ENCODE data around the gene HNRNPA1. TPM values are rescaled to one million over a fixed set of nuclear protein-coding genes. Genes with fewer than 3 reads are reported as not detected.
"Not testable (repeated sequence)": the region's sequence is repeated elsewhere in the genome, so short reads cannot be mapped to it uniquely, and the experiment has no call there.

HNRNPA1 gene
- total RNA-seq, 1 experiment from 2014 or later, result 317 TPM

DNA sequence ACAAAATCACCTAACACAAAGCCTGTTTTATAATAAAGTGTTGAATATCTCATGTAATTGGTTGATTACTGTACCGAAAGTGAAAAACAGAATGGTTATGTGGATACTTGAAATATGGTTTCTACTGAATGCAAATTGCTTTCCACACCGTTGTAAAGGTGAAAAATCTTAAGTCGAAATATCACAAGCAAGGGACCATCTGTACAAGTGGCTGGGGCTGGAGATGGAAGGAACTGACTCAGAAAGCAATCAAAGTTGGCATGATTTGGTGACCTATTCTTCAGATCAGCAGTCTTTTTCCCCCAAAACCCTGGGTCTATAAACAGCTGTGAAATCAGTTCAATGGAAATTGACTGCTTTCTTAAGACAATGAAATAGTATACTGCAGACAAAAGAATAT, 4.2 kb upstream of the HNRNPA1 start:
- no peak for DNase-seq (ENCODE audit: low read depth)

DNA sequence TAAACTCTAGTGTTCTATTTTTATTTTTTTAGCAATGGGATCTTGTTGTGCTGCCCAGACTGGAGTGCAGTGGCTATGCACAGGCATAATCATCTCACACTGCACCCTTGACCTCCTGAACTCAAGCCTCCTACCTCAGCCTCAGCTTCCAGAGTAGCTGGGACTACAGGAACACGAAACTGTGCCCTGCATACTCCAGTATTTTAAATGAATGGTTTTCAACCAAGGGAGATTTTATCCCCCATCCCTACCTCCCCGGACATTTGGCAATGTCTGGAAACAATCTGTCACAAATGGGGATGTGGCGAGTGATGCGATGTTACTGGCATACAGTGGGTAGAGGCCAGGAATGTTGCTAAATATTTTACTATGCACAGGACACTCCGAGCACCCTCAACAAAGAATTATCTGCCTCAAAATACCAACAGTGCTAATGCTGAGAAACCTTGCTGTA, 2.7 kb upstream of the HNRNPA1 start:
- DNase-seq (ENCODE audit: low read depth), result peak; percentile 67

DNA sequence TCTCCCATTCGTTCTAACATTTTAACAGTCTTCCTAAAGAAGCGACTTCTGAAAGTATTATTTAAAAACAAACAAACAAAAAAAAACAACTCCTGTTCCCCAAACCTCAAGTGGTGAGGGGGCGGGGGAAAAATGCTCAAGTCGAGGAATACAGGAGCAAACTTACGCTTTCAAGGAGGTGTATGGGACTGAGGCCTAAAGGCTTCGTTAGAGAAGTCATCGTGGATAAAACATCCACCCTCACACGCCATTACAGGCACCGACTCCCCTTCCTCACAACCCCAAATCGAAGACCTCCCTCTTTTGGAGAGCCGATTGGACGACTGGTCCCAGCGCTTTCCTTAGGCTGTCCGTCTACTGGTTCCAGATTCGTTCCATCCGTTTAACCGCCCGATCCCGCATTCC, 1.3 kb upstream of the HNRNPA1 start:
- no peak for DNase-seq (ENCODE audit: low read depth)

DNA sequence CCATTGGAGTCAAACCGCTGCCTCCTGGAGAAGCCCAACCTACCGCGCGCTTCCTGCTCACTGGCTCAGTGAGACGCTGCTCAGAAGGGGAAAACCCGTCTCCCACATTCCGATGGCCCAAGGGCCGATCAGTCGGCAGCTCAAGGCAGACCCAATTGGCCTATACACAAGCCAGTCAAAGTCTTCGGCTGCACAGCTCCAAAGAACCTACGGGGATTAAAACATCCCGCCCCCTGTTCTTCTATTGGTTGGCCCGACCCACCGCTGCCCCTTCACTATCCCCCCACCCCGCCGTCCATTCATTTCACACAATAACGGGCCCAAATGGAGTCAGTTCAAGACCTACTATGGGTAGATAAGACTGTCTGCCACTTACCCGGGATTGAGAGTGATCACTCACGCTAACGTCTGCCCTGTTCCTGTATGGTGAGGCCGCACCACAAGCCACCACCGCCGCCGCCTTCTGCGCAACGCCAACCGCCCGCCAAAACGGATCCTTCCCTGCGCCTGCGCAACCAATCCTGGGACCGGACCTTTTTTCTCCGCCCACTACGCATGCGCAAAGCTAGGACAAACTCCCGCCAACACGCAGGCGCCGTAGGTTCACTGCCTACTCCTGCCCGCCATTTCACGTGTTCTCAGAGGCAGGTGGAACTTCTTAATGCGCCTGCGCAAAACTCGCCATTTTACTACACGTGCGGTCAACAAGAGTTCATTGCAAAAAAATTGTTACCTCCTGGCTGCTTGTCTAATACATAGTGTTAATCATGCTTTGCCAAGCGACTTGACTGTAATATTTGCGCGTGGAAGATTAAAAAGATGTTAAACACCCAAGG, 676 bp upstream of the HNRNPA1 start, which contains the start of gene CBX5:
TSS of gene CBX5 (minus strand) at position 491 of the 836 bp plus-strand sequence. CDS start 22,472 bp downstream, outside the sequence.
- DNase-seq (ENCODE audit: low read depth), result peak; percentile 100

DNA sequence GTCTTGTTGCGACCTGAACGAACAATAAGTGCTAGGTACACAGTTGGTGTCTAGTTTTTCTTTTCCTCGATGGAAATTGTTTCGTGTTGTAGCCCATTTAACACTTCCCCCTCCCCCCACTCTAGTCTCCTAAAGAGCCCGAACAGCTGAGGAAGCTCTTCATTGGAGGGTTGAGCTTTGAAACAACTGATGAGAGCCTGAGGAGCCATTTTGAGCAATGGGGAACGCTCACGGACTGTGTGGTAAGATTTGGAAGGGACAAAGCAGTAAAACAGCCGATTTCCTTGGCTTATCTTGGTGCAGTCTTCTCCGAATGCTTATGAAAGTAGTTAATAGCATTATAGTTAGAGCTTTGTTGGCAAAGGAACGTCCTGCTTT, 724 bp downstream of the HNRNPA1 start:
- DNase-seq (ENCODE audit: low read depth), result not testable (repeated sequence)

DNA sequence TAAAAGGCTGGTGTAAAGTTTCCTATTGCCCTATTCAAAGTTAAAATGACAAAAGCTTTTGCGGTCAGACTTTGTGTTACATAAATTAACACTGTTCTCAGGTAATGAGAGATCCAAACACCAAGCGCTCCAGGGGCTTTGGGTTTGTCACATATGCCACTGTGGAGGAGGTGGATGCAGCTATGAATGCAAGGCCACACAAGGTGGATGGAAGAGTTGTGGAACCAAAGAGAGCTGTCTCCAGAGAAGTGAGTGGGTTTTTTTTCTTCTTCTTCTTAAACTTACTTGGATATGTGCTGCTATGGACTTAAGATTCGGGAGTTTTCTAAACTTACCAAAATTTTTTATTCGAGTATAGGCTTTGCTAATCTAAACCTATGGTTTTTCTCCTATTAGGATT, 1.2 kb downstream of the HNRNPA1 start:
- not testable (repeated sequence) for DNase-seq (ENCODE audit: low read depth)

DNA sequence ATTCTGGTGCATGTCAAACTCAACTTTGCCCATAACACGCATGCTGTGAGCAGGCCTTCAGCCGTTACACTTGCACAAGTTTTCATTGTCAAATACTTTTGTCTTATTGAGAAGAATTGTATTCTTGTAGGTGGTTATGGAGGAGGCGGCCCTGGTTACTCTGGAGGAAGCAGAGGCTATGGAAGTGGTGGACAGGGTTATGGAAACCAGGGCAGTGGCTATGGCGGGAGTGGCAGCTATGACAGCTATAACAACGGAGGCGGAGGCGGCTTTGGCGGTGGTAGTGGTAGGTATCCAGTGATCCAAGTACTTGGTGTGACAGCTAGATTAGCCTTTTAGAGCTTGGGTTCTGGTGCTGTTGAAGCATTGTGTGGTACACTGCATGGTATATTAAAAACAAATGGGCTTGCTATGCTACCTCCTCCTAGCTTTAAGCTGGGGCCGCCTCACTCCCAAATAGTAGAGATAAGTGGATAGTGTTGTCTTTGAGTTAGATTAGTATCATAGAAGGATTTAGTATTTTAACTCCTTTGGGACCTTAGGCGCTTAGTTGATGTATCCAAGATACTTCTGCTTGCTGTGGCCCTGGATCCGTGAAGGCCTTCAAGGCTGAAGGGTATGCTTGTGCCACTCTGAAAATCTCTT, 2.5 kb downstream of the HNRNPA1 start:
- no peak for DNase-seq (ENCODE audit: low read depth)

DNA sequence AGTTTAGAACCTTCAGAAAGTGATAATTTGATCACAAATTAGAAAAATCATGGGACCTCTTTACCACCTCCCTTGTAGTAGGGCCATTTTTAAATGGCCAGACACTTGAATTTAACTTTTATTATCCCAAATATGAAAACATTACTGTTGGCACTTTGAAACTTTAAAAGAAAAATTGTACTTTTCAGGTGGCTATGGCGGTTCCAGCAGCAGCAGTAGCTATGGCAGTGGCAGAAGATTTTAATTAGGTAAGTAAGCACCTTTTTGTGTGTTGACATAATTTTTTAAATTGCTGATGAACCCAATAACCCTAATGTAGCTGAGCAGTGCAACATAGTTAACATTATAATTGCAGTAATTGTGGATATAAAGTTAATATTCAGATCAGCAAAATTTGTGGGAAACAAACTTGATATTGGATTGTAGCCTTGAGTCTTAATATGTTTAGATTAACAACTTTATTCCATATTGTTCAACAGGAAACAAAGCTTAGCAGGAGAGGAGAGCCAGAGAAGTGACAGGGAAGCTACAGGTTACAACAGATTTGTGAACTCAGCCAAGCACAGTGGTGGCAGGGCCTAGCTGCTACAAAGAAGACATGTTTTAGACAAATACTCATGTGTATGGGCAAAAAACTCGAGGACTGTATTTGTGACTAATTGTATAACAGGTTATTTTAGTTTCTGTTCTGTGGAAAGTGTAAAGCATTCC, 3.7 kb downstream of the HNRNPA1 start:
- not testable (repeated sequence) for DNase-seq (ENCODE audit: low read depth)

DNA sequence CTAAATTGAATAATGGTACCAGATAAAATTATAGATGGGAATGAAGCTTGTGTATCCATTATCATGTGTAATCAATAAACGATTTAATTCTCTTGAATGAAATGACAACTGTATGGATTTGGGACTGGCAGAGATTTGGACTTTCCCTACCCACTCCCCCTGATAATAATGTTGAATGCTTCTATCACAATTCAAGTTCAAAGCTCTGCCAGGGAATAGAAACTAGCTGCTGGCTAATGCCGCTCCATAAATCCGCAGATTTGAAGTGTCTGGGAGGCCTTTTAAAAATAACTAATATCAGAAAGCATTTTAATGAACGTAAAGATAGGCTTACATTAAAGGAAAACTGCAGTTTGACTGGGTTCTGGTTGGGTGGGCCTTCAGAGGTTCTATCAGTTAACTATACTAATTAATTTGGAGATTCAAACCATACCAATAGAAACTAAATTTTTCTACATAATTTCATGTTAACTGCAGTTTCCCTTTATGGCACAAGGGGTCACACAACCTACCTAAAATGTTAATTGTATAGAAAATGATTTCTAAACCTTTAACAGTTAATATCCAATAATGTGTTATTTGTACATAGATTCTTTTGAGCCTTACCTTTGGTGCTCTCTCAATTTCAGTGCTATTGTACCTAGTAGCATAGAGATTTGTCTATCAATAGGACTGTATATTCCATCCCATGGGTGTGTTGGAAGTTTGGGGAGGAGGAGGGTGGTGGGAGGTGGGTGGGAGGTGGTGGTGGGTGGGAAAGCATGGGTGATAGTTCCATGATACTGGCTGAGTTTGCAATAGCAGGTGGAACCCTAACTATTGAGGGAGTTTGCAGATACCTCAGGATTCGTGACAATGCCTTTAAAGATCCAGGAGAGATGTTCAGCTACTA, 4.9 kb downstream of the HNRNPA1 start:
- no peak for DNase-seq (ENCODE audit: low read depth)

DNA sequence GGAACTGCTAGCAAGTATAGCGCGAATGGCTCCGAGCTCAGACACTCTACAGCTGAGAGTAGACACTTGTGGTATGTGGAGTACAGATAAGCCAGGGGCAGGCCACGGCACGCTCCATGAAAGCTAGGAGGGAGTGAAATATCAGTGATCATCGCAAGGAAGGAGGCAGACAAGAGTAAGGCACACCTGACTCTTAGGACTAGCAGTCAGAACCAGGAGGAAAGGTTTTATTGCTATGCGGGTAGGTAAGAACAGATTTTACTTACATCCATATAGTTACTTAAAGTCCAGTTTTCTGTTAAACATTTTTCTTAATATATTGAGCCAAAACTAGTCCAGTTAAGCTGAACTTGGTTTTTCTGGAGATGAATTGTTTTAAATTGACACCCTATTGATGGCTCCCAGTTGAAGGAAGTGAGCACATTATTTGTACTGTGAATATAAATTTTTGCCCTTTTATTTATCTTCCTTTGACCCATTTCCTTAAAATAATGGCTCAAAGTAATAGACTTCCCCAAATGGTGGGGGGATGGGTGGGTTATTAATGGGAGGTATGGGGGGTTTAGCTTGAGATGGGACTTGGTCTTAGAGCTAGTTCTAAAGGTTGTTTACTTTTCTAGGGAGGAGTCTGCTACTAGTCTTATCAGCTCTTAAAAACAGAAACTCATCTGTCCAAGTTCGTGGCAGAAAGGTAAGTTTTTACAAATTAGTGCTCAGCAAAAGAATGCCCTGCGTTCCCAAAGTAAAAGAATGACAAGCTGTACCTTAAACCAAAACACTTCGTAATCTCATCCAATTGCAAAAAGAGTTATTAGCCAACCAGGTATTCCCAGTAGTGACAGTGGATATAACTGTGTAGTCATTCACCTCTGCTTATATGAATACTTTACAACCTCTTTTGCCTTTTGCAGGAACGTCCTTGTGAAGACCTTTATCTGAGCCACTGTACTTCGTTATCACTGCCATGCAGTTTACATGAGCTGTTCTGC, 5.8 kb downstream of the HNRNPA1 start:
- no peak for DNase-seq (ENCODE audit: low read depth)

DNA sequence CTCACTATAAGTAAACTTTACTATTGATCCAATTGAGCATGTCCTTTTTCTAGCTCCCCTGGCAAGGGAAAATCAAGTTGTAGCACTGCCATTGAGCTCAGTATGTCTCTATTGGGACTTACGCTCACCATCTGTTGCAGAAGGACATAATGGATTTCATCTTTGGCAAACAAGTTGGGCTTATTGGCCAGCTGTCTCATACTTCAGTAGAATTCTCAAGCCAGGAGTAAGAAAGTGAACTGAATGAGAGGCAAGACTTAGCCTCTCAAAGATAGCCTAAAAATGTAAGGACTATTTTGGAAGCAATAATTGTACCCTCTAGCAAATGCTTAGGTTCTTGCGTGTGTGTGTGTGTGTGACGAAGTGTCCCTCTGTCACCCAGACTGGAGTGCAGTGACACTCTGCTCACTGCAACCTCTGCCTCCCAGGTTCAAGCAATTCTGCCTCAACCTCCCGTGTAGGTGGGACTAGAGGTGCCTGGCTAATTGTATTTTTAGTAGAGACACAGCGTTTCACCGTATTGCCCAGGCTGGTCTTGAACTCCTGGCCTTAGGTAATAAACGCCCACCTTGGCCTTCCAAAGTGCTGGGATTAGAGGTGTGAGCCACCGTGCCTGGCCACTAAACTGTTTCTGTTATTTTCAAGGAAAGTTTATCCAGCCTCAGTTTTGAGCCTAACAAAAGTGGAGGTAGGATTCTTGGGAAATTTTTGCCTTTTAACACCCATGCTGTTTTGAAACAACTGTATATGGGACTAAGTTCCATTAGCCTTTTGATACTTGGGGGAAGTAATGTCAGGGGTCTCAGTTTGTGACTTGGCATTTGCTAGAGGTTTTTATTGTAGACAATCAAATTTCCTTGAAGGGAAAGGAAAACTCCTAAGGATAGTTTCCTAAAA, 7.0 kb downstream of the HNRNPA1 start:
- no peak for DNase-seq (ENCODE audit: low read depth)

DNA sequence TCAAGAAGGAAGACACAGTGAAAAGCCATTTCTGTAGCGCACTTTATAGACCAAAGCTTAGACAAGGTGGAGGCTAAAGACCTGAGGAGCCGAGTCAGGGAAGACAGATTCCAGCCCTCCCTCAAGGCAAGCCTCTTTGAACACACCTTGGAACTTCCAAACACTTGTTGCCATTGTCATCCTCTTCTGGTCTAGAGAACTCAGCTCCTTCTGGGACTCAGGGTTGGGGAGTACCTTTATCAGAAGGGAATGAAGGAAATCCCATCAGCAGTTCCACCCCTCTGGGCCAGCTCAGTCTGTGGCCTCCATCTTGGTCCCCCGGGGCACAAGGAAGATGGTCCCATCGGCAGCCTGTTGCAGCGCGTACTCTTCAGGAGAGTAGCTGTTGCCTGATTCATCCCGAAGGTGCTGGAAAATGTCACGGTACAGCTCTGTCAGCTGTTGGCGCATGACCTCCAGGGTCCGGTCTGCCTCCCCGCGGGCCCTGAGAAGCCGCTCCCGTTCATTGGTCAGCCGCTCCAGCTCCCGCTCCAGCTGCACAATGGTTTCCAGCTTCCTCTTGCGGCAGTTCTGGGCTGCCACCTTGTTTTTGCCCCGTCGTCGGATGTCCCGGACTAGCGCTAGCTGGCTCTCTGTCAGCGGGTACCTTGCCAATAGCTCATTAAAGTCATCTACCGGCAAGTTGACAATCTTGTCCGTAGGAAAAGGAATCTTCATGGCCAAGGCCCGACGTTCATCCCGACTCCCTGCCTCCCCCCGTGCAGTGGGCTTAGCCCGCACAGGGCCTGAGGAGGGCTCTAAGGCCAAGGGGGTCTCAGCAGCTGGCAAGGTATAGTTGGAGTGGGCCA, 11.8 kb downstream of the HNRNPA1 start:
- DNase-seq (ENCODE audit: low read depth), result no peak

DNA sequence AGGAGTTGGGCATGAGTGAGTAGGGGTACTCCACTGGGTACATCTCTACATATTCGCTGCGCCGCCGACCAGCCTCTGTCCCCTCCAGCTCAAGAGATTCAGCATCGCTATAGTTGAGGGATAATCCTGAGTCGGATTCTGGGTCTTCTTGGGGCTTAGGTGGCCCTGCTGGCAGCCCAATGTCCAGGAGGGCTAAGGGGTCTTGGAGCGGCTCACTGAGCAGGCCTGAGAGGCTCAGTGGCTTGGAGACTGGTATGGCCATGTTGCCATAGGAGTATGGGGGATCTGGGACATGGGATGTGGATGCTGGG, 12.4 kb downstream of the HNRNPA1 start:
- no peak for DNase-seq (ENCODE audit: low read depth)

DNA sequence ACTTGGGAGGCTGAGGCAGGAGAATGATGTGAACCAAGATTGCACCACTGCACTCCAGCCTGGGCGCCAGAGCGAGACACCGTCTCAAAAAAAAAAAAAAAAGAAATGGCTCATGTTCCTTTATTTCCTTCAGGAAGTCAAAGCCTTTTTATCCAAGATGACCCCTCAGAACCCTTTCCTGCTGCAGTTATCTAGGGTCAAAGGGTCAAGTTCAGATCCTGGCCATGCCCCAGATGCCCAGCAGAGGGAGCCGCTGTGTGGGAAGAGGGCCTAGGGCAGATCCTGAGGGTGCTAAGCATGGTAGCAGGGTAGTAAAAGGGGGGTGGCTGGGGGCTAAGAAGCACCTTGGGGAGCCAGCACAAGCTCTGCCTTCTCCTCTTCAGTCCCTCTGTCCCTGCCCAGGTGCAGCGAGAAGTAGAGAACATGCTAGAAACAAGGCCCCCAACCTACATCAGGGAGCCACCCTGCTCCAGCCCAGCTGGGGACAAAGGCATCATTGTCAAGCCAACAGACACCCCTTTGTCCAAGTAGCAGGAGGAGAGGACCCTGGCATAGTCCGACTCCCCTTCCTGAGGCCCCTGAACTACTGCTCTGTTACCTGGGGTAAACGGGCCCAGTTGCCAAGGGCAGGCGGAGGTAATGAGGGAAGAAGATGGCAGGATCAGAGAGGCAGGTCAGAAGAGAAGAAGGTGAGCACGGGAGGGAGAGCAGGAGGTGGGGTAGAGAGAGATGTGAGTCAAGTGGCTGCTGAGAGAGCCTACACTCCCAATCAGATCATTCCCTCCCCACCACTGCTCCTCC, 13.8 kb downstream of the HNRNPA1 start:
- DNase-seq (ENCODE audit: low read depth), result peak; percentile 28

DNA sequence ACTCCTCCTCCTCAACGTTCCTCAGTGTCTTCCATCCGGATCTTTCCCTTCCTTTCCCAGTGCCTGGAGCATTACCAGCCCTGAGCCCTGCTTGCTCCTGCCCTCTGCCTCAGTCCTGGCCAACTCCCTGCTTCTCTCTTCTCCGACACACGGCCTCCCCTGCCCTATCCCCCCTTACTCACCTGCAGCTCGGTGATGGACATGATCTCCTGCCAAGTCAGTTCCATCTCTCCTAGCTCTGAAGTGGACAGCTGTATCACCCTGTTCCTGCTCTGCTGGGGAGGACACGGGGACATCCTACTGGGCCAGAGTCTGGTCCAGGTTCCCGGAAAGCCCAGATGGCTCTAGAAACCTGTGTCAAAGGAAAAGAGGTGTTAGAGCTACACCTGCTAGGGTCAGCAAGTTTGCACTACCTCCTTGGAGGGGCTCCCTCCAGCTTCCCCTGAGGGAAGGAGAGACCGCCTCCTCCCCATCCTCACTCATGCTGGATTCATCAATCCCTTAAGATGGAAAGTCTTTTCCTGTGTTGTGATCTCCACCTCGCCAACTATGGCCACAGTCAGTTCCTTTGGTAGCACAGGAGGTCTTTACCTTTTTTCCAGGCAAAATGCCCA, 14.5 kb downstream of the HNRNPA1 start:
- DNase-seq (ENCODE audit: low read depth), result no peak

DNA sequence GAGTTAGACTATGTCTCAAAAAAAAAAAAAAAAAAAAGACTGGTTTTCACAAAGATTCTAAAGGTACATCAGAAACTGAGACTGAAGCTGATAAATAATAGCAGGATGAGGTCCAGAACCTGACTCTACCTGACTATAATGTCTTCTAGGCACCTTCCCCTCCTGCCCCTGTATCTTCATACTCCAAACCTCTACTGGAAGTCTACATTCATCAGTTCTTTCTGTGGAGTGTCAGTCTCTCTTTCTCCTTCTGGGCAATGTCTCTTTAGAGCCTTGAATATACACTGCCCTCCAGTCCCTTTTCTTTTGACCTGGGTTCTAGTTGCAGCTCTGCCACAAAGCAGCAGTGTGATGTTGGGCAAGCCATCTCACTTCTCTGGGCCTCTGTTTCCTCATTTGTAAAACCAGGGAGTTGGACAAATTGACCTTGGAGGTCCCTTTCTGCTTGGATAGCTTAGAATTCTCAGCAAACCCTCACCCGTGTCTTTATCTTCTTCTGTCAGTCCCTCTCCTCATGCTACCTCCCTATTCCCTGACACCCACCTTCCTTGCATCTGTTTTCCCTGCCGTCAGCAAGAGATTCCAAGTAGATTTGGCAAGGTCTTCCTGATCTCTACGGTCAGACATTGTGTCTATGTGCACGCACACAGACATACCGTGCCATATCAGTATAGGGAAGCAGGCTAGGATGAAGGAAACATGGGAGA, 16.0 kb downstream of the HNRNPA1 start:
- DNase-seq (ENCODE audit: low read depth), result no peak
